Ecto neural progenitor cell (in vitro differentiated cells): ENCODE measurements around the gene RPS15.

ENCODE experiments used
- DNase-seq: peaks from one replicate; pipeline ENCODE4 v3.0.0-alpha.2; 2018; ENCODE audit warnings: low spot score

The RPS15 gene

GRCh38 chr19:1487576-1488281, 49.5 kb downstream of the RPS15 start:
- DNase-seq: no peak

GRCh38 chr19:1488282-1488601, 50.0 kb downstream of the RPS15 start:
- DNase-seq: no peak

DNA sequence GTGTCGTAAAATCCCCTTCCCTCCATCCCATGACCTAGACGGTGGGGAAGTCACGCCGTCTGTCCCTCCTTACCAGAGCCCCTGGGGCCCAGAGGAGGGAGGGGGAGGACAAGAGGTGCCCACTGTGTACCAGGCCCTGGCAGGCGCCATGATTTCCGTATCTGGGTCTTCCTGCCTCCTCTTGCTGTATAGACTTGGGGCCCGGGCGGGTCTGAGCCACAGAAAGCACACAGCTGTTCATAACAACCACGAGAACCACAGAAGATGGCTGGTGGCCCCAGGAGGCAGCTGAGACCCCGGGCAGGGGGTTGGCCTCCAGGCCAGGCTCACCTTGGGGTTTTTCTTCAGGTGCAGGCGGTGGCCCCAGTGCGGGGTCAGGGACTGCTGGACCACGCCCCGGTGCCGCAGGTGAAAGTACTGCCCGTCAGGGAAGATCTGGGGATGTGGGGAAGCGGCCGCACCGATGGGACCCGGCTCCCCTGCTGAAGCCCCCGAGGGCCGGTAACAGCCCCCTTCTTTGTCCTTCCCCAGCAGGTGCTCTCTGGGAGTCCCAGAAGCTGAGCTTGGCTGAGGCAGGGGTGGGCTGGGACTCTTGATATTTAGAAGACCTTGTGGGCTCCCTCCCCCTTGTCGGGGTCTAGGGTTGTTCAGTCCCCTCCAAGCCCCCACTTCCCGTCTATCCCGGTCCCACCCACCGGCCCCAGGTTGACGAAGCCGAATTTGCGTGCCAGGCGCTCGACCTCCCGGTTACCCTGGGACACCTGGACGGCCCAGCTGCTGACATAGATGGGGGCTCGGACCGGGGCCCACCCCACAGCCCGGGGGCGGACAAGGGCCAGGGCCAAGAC, 51.5 kb downstream of the RPS15 start:
- no peak for DNase-seq
